ENCODE measurements around the gene HOXB2.

HOXB2 gene

DNA sequence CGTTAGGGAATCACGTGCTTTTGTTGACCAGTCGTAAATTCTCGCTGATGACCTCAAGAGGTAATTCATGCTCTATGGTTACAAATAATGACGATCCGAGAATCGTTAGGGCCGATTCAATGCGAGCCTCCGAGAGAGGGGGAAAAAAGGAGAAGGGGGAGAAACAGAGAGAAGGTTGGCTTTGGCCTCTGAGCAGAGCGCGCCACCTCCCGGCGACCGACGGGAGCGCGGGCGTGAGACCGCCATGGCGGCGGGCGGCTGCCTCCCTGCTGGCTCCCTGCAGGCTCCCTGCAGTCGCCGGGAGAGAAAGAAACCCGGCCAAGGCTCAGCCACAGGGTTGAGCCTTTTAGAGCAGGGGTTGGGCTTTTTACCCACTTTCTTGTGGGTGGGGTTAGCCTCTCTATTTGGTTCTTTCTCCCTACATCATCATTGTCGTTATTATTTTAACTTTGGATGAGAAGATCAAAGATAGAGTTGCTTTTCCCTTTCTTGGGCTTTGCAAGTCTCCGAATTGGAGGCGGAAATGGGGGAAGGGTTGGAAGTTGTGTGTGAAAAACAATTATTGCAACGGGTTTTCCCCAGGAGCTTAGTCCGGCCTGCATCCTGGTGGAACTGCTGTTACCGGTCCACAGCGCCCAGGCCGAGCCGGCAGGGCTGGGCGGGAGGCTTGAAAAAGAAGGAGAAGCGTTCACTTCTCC, 49.1 kb upstream of the HOXB2 start (continued):
- TF ChIP-seq, protein P1, sequence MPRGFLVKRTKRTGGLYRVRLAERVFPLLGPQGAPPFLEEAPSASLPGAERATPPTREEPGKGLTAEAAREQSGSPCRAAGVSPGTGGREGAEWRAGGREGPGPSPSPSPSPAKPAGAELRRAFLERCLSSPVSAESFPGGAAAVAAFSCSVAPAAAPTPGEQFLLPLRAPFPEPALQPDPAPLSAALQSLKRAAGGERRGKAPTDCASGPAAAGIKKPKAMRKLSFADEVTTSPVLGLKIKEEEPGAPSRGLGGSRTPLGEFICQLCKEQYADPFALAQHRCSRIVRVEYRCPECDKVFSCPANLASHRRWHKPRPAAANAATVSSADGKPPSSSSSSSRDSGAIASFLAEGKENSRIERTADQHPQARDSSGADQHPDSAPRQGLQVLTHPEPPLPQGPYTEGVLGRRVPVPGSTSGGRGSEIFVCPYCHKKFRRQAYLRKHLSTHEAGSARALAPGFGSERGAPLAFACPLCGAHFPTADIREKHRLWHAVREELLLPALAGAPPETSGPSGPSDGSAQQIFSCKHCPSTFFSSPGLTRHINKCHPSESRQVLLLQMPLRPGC (tag by site-specific recombination; IDR thresholded peaks at IDR 0.05), result 0 out of 2 replicates have a peak, but pooled peaks have one; percentile 58
- TF ChIP-seq, protein P2, sequence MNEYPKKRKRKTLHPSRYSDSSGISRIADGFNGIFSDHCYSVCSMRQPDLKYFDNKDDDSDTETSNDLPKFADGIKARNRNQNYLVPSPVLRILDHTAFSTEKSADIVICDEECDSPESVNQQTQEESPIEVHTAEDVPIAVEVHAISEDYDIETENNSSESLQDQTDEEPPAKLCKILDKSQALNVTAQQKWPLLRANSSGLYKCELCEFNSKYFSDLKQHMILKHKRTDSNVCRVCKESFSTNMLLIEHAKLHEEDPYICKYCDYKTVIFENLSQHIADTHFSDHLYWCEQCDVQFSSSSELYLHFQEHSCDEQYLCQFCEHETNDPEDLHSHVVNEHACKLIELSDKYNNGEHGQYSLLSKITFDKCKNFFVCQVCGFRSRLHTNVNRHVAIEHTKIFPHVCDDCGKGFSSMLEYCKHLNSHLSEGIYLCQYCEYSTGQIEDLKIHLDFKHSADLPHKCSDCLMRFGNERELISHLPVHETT (tag by site-specific recombination; IDR thresholded peaks at IDR 0.05), result no peak
- TF ChIP-seq, protein P3, sequence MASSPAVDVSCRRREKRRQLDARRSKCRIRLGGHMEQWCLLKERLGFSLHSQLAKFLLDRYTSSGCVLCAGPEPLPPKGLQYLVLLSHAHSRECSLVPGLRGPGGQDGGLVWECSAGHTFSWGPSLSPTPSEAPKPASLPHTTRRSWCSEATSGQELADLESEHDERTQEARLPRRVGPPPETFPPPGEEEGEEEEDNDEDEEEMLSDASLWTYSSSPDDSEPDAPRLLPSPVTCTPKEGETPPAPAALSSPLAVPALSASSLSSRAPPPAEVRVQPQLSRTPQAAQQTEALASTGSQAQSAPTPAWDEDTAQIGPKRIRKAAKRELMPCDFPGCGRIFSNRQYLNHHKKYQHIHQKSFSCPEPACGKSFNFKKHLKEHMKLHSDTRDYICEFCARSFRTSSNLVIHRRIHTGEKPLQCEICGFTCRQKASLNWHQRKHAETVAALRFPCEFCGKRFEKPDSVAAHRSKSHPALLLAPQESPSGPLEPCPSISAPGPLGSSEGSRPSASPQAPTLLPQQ (tag by site-specific recombination; IDR thresholded peaks at IDR 0.05), result peak; percentile 54; the same call in 1 of the 2 replicates
- TF ChIP-seq ZBTB17 (tag by site-specific recombination; IDR thresholded peaks at IDR 0.05), result peak; percentile 86
- no peak for TF ChIP-seq ZNF324 (tag by site-specific recombination; IDR thresholded peaks at IDR 0.05)
- TF ChIP-seq PATZ1 (tag by site-specific recombination; IDR thresholded peaks at IDR 0.05), result peak; percentile 83
- no peak for TF ChIP-seq ZNF174 (tag by site-specific recombination; IDR thresholded peaks at IDR 0.05)
- TF ChIP-seq, protein P4, sequence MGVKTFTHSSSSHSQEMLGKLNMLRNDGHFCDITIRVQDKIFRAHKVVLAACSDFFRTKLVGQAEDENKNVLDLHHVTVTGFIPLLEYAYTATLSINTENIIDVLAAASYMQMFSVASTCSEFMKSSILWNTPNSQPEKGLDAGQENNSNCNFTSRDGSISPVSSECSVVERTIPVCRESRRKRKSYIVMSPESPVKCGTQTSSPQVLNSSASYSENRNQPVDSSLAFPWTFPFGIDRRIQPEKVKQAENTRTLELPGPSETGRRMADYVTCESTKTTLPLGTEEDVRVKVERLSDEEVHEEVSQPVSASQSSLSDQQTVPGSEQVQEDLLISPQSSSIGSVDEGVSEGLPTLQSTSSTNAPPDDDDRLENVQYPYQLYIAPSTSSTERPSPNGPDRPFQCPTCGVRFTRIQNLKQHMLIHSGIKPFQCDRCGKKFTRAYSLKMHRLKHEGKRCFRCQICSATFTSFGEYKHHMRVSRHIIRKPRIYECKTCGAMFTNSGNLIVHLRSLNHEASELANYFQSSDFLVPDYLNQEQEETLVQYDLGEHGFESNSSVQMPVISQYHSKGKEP (tag by site-specific recombination; IDR thresholded peaks at IDR 0.05), result peak; percentile 78
- peak; percentile 91 for TF ChIP-seq ZNF660 (tag by site-specific recombination; IDR thresholded peaks at IDR 0.05)
- 0 out of 2 replicates have a peak, but pooled peaks have one; percentile 43 for TF ChIP-seq ZFP37 (tag by site-specific recombination; IDR thresholded peaks at IDR 0.05)
- no peak for TF ChIP-seq ZBTB7A (tag by site-specific recombination; IDR thresholded peaks at IDR 0.05; ENCODE audit: low read depth)
- no peak for TF ChIP-seq MEIS1 (CRISPR knock-in tag; IDR thresholded peaks at IDR 0.05; ENCODE audit: borderline replicate concordance)
- no peak for TF ChIP-seq ZNF768 (tag by site-specific recombination; IDR thresholded peaks at IDR 0.05)
- TF ChIP-seq ZNF510 (tag by site-specific recombination; IDR thresholded peaks at IDR 0.05; ENCODE audit: insufficient replicate concordance), result no peak
- peak; percentile 95 for TF ChIP-seq PRDM1 (tag by site-specific recombination; IDR thresholded peaks at IDR 0.05)
- peak; percentile 88 for TF ChIP-seq ZNF654 (tag by site-specific recombination; IDR thresholded peaks at IDR 0.05; ENCODE audit: low read depth)
- TF ChIP-seq ZNF366 (tag by site-specific recombination; conservative IDR thresholded peaks at IDR 0.05), result peak; percentile 98
- 0 out of 2 replicates have a peak, but pooled peaks have one; percentile 11 for TF ChIP-seq ZBTB11 (tag by site-specific recombination; conservative IDR thresholded peaks at IDR 0.05; ENCODE audit: low read depth)
- peak; percentile 76 for TF ChIP-seq ZFP69B (tag by site-specific recombination; IDR thresholded peaks at IDR 0.05)
- no peak; the same call in 1 of the 2 replicates for TF ChIP-seq ZSCAN4 (tag by site-specific recombination; IDR thresholded peaks at IDR 0.05)
- TF ChIP-seq HIC1 (tag by site-specific recombination; IDR thresholded peaks at IDR 0.05), result peak; percentile 35; the same call in 1 of the 2 replicates
- TF ChIP-seq ZEB2 (tag by site-specific recombination; IDR thresholded peaks at IDR 0.05), result peak; percentile 90
- peak; percentile 39; the same call in 1 of the 2 replicates for TF ChIP-seq ZBTB48 (tag by site-specific recombination; IDR thresholded peaks at IDR 0.05)
